ENCODE results near the gene PIK3R5. TPM values are rescaled to one million over a fixed set of nuclear protein-coding genes. Genes with fewer than 3 reads are reported as not detected.

Gene PIK3R5
- total RNA-seq, result 69.9 and 70.0 TPM in 2 replicates
- total RNA-seq (2013), result 38.0 TPM
- polyA plus RNA-seq, result 52.0 and 63.1 TPM in 2 replicates
- polyA minus RNA-seq, result 87.3 and 118 TPM in 2 replicates

- POLR2A ChIA-PET, result interaction anchor here (0.5 to 2.7 kb wide), 14 partner anchors 12 to 718 kb away, joined by 3 to 22 read pairs (median 5); partner anchors contain the start of gene CTC1
- H3K27ac ChIP-seq (ENCODE audit: low read length in 2 of 2), result peak within 1 kb of the TSS; percentile 93 to 97
- CTCF ChIA-PET, result interaction anchor here (0.8 to 3.5 kb wide), 13 partner anchors 12 to 180 kb away, joined by 3 to 23 read pairs (median 6); partner anchors contain the start of gene MFSD6L
- intact Hi-C loops (cut with micrococcal nuclease), result loop anchor here (1.0 kb wide), 3 partner anchors 11 to 66 kb away; no protein-coding TSS in a partner anchor
- H3K27me3 ChIP-seq (replicated peaks in 1 of 4; ENCODE audit: control extremely low read depth in 1 of 4, control insufficient read depth in 3 of 4, insufficient read depth in 4 of 4, low read length in 3 of 4), result no peaks in the 10 kb centered on the region
- H3K9me3 ChIP-seq (ENCODE audit: control extremely low read depth in 1 of 3, control insufficient read depth in 2 of 3, insufficient read depth in 1 of 3, low read length in 2 of 3), result peaks cover 12 to 20% (median 19%) of the 10 kb centered on the region in 3 donors
- H3K4me1 ChIP-seq (ENCODE audit: control insufficient read depth in 2 of 2, insufficient read depth in 2 of 2, low read length in 2 of 2), result peaks cover 43 to 56% of the 10 kb centered on the region in 2 donors
- Mint-ChIP-seq H3K27me3 (no peaks in the 10 kb centered on the region), H3K4me1 (peaks cover 54% of the 10 kb centered on the region), H3K27ac (peak within 1 kb of the TSS; percentile 94), H3K9me3 (ENCODE audit: insufficient read depth) (peaks cover 17% of the 10 kb centered on the region), H3K4me3 (peak within 1 kb of the TSS; percentile 95)
- H3K9ac ChIP-seq (ENCODE audit: low read length), result peak within 1 kb of the TSS; percentile 77
- peak; percentile 90 for ATAC-seq (ENCODE audit: low read depth)
- TF ChIP-seq CTCF (IDR thresholded peaks at IDR 0.05) (peak; percentile 28), EZH2 (IDR thresholded peaks at IDR 0.05; ENCODE audit: borderline replicate concordance, insufficient read depth, low read depth, low read length, poor library complexity, severe bottlenecking) (no peak)
- WGBS (ENCODE audit: insufficient coverage), result under 1% methylated on average over 61 of the region's 72 CpGs
- peak within 1 kb of the TSS; percentile 80 for H2AFZ ChIP-seq (ENCODE audit: insufficient read depth, low read depth, low read length, poor library complexity, severe bottlenecking)
- peak; percentile 98 for DNase-seq
- H3K79me2 ChIP-seq (ENCODE audit: control insufficient read depth, insufficient read depth, low read length), result peaks cover 48% of the 10 kb centered on the region
- H3K4me2 ChIP-seq (replicated peaks; ENCODE audit: low read depth, low read length, poor library complexity, severe bottlenecking), result peak within 1 kb of the TSS; percentile 88
- H3K4me3 ChIP-seq (ENCODE audit: control extremely low read depth in 1 of 5, extremely low read depth in 1 of 5, insufficient read depth in 1 of 5, low read depth in 2 of 5, low read length in 4 of 5), result peak within 1 kb of the TSS; percentile 59 to 93 (median 84)
- H4K20me1 ChIP-seq (ENCODE audit: control insufficient read depth, insufficient read depth, low read length, poor library complexity, severe bottlenecking), result peaks cover 38% of the 10 kb centered on the region
- H3K36me3 ChIP-seq (replicated peaks in 1 of 2; ENCODE audit: control extremely low read depth in 1 of 2, control insufficient read depth in 1 of 2, extremely low read depth in 1 of 2, insufficient read depth in 2 of 2, low read length in 1 of 2), result peaks cover 0 to 6% of the 10 kb centered on the region in 2 experiments
Observed at GRCh38 chr17:8965394-8966168, at the start of gene PIK3R5. PIK3R5 (minus strand) TSS chr17:8965707; CDS start chr17:8911494, 54,213 bp downstream.

- no peak overlapping the region for H3K27ac ChIP-seq (ENCODE audit: low read length in 2 of 2)
- no peaks in the 10 kb centered on the region for H3K36me3 ChIP-seq (replicated peaks in 1 of 2; ENCODE audit: control extremely low read depth in 1 of 2, control insufficient read depth in 1 of 2, extremely low read depth in 1 of 2, insufficient read depth in 2 of 2, low read length in 1 of 2)
- H3K79me2 ChIP-seq (ENCODE audit: control insufficient read depth, insufficient read depth, low read length), result no peaks in the 10 kb centered on the region
- WGBS (ENCODE audit: insufficient coverage), result 96% methylated on average over 7 of the region's 7 CpGs
- H3K4me1 ChIP-seq (ENCODE audit: control insufficient read depth in 2 of 2, insufficient read depth in 2 of 2, low read length in 2 of 2), result no peaks in the 10 kb centered on the region
- no peak overlapping the region for H3K4me2 ChIP-seq (replicated peaks; ENCODE audit: low read depth, low read length, poor library complexity, severe bottlenecking)
- no peaks in the 10 kb centered on the region for H4K20me1 ChIP-seq (ENCODE audit: control insufficient read depth, insufficient read depth, low read length, poor library complexity, severe bottlenecking)
- no peak overlapping the region for H3K4me3 ChIP-seq (ENCODE audit: control extremely low read depth in 1 of 5, extremely low read depth in 1 of 5, insufficient read depth in 1 of 5, low read depth in 2 of 5, low read length in 4 of 5)
- Mint-ChIP-seq H3K27me3 (peaks cover 72% of the 10 kb centered on the region), H3K9me3 (ENCODE audit: insufficient read depth) (no peaks in the 10 kb centered on the region), H3K27ac (no peak overlapping the region), H3K4me1 (no peaks in the 10 kb centered on the region), H3K4me3 (no peak overlapping the region)
- peaks cover 0 to 34% (median 19%) of the 10 kb centered on the region in 4 experiments for H3K27me3 ChIP-seq (replicated peaks in 1 of 4; ENCODE audit: control extremely low read depth in 1 of 4, control insufficient read depth in 3 of 4, insufficient read depth in 4 of 4, low read length in 3 of 4)
- ChIA-PET CTCF (interaction anchor here (0.6 to 6.3 kb wide), 2 partner anchors 12 to 108 kb away, joined by 3 to 32 read pairs; no protein-coding TSS in a partner anchor), POLR2A (no interaction called here)
- ATAC-seq (ENCODE audit: low read depth) (no peak), DNase-seq (no peak)
- no peak overlapping the region for H2AFZ ChIP-seq (ENCODE audit: insufficient read depth, low read depth, low read length, poor library complexity, severe bottlenecking)
- no peak overlapping the region for H3K9ac ChIP-seq (ENCODE audit: low read length)
- intact Hi-C loops (cut with micrococcal nuclease), result no loop called here
- no peaks in the 10 kb centered on the region for H3K9me3 ChIP-seq (ENCODE audit: control extremely low read depth in 1 of 3, control insufficient read depth in 2 of 3, insufficient read depth in 1 of 3, low read length in 2 of 3)
- no peak for TF ChIP-seq CTCF (IDR thresholded peaks at IDR 0.05)
- TF ChIP-seq EZH2 (IDR thresholded peaks at IDR 0.05; ENCODE audit: borderline replicate concordance, insufficient read depth, low read depth, low read length, poor library complexity, severe bottlenecking), result no peak
Observed at GRCh38 chr17:9011001-9011400, 45.5 kb upstream of the PIK3R5 start.

Measured in B cell (primary cell).